Natural killer cell (primary cell): Measurements from ENCODE around the gene REM1. TPM values are rescaled to one million over a fixed set of nuclear protein-coding genes. Genes with fewer than 3 reads are reported as not detected.

Experiments used
- ATAC-seq, 3 donors: fragments of 150-1000 bp in 2 of 3; fragments of 200-7000 bp in 1 of 3; cut with Tn5 transposase; 1 replicate in 1 of 3; 2 replicates in 2 of 3; pipeline ENCODE4 v1.10.0; 2021; ENCODE audit warnings: mild to moderate bottlenecking in 2 of 3, moderate library complexity in 2 of 3
- DNase-seq, 2 donors: peaks; one replicate each; pipeline versions ENCODE4 v3.0.0 to v3.0.0-alpha.2; 2013 to 2021; ENCODE audit warnings: mixed read lengths in 1 of 2
- H3K27ac ChIP-seq: one replicate; pipeline ENCODE4 v1.5.1; 2013; ENCODE audit warnings: mild to moderate bottlenecking, low read length
- H3K27me3 ChIP-seq: one replicate; pipeline ENCODE4 v1.6.1; 2013; ENCODE audit warnings: low read length; ENCODE audit not compliant: control insufficient read depth, insufficient read depth
- H3K36me3 ChIP-seq: one replicate; pipeline ENCODE4 v1.6.1; 2013; ENCODE audit warnings: low read length; ENCODE audit not compliant: control insufficient read depth, insufficient read depth
- H3K4me1 ChIP-seq: one replicate; pipeline ENCODE4 v1.6.1; 2013; ENCODE audit warnings: low read length; ENCODE audit not compliant: control insufficient read depth, insufficient read depth
- H3K4me3 ChIP-seq: one replicate; pipeline ENCODE4 v1.5.1; 2013; ENCODE audit warnings: low read length
- H3K9me3 ChIP-seq: one replicate; pipeline ENCODE4 v1.6.1; 2013; ENCODE audit warnings: low read length; ENCODE audit not compliant: control insufficient read depth, insufficient read depth
- H3K27ac Mint-ChIP-seq, 2 donors: one replicate each; pipeline ENCODE4 v1.8.0; 2022; ENCODE audit warnings: mild to moderate bottlenecking in 2 of 2, mixed read lengths in 2 of 2, moderate library complexity in 1 of 2
- H3K27me3 Mint-ChIP-seq, 2 donors: one replicate each; pipeline ENCODE4 v1.8.0; 2022; ENCODE audit warnings: low read depth in 2 of 2, mixed read lengths in 2 of 2
- H3K36me3 Mint-ChIP-seq: one replicate; pipeline ENCODE4 v1.8.0; 2022; ENCODE audit warnings: mixed read lengths
- H3K4me1 Mint-ChIP-seq, 2 donors: one replicate each; pipeline ENCODE4 v1.8.0; 2022; ENCODE audit warnings: mixed read lengths in 2 of 2
- H3K4me3 Mint-ChIP-seq: one replicate; pipeline ENCODE4 v1.8.0; 2022; ENCODE audit warnings: mild to moderate bottlenecking, moderate library complexity, mixed read lengths
- H3K9me3 Mint-ChIP-seq, 2 donors: one replicate each; pipeline ENCODE4 v1.8.0; 2022; ENCODE audit warnings: mixed read lengths in 2 of 2
- CTCF ChIP-seq: fragments of 200-600 bp; IDR thresholded peaks from one replicate; pipeline ENCODE4 v1.8.0; 2022; ENCODE audit warnings: antibody characterized with exemption
- WGBS: methylation state at CpG from one replicate; pipeline ENCODE4 v1.1.7; 2013; ENCODE audit warnings: missing lambda C conversion rate; ENCODE audit not compliant: insufficient coverage; 5-methylcytosine and 5-hydroxymethylcytosine counted together
- intact Hi-C: fragments of 100-400 bp; cut with micrococcal nuclease; formaldehyde crosslinking; loops from one replicate; pipeline ENCODE4 v1.14.2; 2022
- total RNA-seq, 4 donors: library from RNA; stranded (reverse); fragments of 120-200 nt in 1 of 4; gene quantifications; one replicate each; pipeline versions ENCODE4 v1.2.3 to v1.2.4, GENCODE V29; 2013 to 2022

The REM1 gene
- total RNA-seq, 3 donors from 2014 or later (not counting 1 experiment from before 2014, with no cell fraction given) = not detected

GRCh38 chr20:31475472-31476293 is 595 bp downstream of the REM1 start:
- Mint-ChIP-seq H3K27ac (no peak overlapping the region), H3K27me3 (peaks cover 29 to 37% of the 10 kb centered on the region in 2 donors), H3K4me3 (no peak overlapping the region), H3K9me3 (no peaks in the 10 kb centered on the region), H3K4me1 (peaks cover 6 to 9% of the 10 kb centered on the region in 2 donors), H3K36me3 (no peaks in the 10 kb centered on the region)
- 8% methylated on average over 29 of the region's 29 CpGs for WGBS
- Histone ChIP-seq H3K9me3 (no peaks in the 10 kb centered on the region), H3K36me3 (no peaks in the 10 kb centered on the region), H3K27me3 (peaks cover 10% of the 10 kb centered on the region), H3K27ac (no peak overlapping the region), H3K4me1 (peaks cover 7% of the 10 kb centered on the region), H3K4me3 (no peak overlapping the region)
- intact Hi-C loops = no loop called here
- ATAC-seq (no peak), DNase-seq (no peak)
- TF ChIP-seq CTCF = no peak

GRCh38 chr20:31476294-31476585 is 1.2 kb downstream of the REM1 start:
- H3K36me3 Mint-ChIP-seq = no peaks in the 10 kb centered on the region
- Histone ChIP-seq H3K27me3 (peaks cover 10% of the 10 kb centered on the region), H3K9me3 (no peaks in the 10 kb centered on the region), H3K4me1 (peaks cover 7% of the 10 kb centered on the region), H3K36me3 (no peaks in the 10 kb centered on the region), H3K27ac (no peak overlapping the region), H3K4me3 (no peak overlapping the region)
- ATAC-seq (no peak), DNase-seq (no peak)
- peaks cover 30 to 40% of the 10 kb centered on the region in 2 donors for H3K27me3 Mint-ChIP-seq
- H3K27ac Mint-ChIP-seq = no peak overlapping the region
- WGBS = 72% methylated on average over 5 of the region's 6 CpGs
- no peak for TF ChIP-seq CTCF
- intact Hi-C loops = no loop called here
- H3K4me1 Mint-ChIP-seq = peaks cover 6 to 9% of the 10 kb centered on the region in 2 donors
- H3K4me3 Mint-ChIP-seq = no peak overlapping the region
- H3K9me3 Mint-ChIP-seq = no peaks in the 10 kb centered on the region

- H3K9me3 Mint-ChIP-seq = no peaks in the 10 kb centered on the region
- no peak overlapping the region for H3K27ac Mint-ChIP-seq
- Histone ChIP-seq H3K4me3 (no peak overlapping the region), H3K4me1 (peaks cover 7% of the 10 kb centered on the region), H3K36me3 (no peaks in the 10 kb centered on the region), H3K9me3 (no peaks in the 10 kb centered on the region), H3K27me3 (peaks cover 10% of the 10 kb centered on the region), H3K27ac (no peak overlapping the region)
- H3K27me3 Mint-ChIP-seq = peaks cover 35 to 45% of the 10 kb centered on the region in 2 donors
- 89% methylated on average over 6 of the region's 6 CpGs for WGBS
- no peak for TF ChIP-seq CTCF
- no peaks in the 10 kb centered on the region for H3K36me3 Mint-ChIP-seq
- DNase-seq (no peak), ATAC-seq (no peak)
- H3K4me3 Mint-ChIP-seq = no peak overlapping the region
- intact Hi-C loops = no loop called here
- peaks cover 6 to 9% of the 10 kb centered on the region in 2 donors for H3K4me1 Mint-ChIP-seq
These were observed 1.6 kb downstream of the REM1 start for GRCh38 chr20:31476643-31477215.
